Chondrocyte (in vitro differentiated cells): ENCODE data around the gene SSBP1. TPM values are rescaled to one million over a fixed set of nuclear protein-coding genes. Genes with fewer than 3 reads are reported as not detected.

Experiments used
- DNase-seq: peaks from one replicate; pipeline ENCODE4 v3.0.0; 2021; ENCODE audit warnings: mixed read lengths, low spot score
- H3K27ac Mint-ChIP-seq: one replicate; pipeline ENCODE4 v1.8.0; 2021; ENCODE audit warnings: mild to moderate bottlenecking, moderate library complexity, mixed read lengths; ENCODE audit not compliant: unreplicated experiment
- H3K27me3 Mint-ChIP-seq: 2 replicates; pipeline ENCODE4 v1.8.0; 2021; ENCODE audit warnings: low read depth, mixed read lengths
- H3K36me3 Mint-ChIP-seq: 2 replicates; pipeline ENCODE4 v1.8.0; 2021; ENCODE audit warnings: low read depth, mixed read lengths
- H3K4me1 Mint-ChIP-seq: 2 replicates; pipeline ENCODE4 v1.8.0; 2021; ENCODE audit warnings: low read depth, mild to moderate bottlenecking, mixed read lengths
- H3K4me3 Mint-ChIP-seq: one replicate; pipeline ENCODE4 v1.8.0; 2021; ENCODE audit warnings: mild to moderate bottlenecking, moderate library complexity, mixed read lengths; ENCODE audit not compliant: unreplicated experiment
- H3K9me3 Mint-ChIP-seq: 2 replicates; pipeline ENCODE4 v1.8.0; 2021; ENCODE audit warnings: low read depth, mixed read lengths
- total RNA-seq: library from RNA; stranded (reverse); gene quantifications from 3 replicates; pipeline ENCODE4 v1.2.1, GENCODE V29; 2021
- TF ChIP-seq, protein P1 (sequence below): fragments of 200-600 bp; sonication (generic); IDR thresholded peaks from 2 replicates; pipeline ENCODE4 v1.5.0; 2021; ENCODE audit warnings: antibody characterized with exemption, mild to moderate bottlenecking, moderate library complexity

The SSBP1 gene
- total RNA-seq, 1 donor from 2014 or later: 102 TPM

DNA sequence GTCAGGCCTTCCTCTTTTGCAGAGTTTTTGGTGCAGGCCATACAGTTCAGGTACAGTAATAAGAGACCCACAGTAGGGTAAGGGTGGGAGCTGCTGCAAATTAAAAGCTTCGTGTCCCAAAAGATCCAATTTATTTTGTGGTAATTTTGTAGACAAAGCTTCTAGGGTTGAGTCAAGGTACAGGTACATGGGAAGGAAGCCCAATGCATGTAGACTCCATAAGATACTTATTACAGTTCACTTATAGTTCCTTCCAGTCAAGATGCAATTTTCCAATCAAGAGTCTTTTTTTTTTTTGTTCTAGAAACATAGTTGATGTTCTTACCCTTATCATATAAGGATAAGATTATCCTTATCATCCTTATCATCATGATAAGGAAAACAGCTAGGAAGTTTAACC, 38.2 kb downstream of the SSBP1 start, which contains the start of gene TAS2R4:
TAS2R4 (plus strand) TSS at position 301 of the 400 bp plus-strand sequence. CDS start 1,815 bp downstream, outside the sequence.
- Mint-ChIP-seq H3K4me1 (no peaks in the 10 kb centered on the region), H3K4me3 (no peak within 1 kb of the TSS), H3K27ac (no peak within 1 kb of the TSS), H3K36me3 (peaks cover 28% of the 10 kb centered on the region), H3K9me3 (peaks cover 14% of the 10 kb centered on the region), H3K27me3 (no peaks in the 10 kb centered on the region)
- DNase-seq: no peak
- TF ChIP-seq, protein P1, sequence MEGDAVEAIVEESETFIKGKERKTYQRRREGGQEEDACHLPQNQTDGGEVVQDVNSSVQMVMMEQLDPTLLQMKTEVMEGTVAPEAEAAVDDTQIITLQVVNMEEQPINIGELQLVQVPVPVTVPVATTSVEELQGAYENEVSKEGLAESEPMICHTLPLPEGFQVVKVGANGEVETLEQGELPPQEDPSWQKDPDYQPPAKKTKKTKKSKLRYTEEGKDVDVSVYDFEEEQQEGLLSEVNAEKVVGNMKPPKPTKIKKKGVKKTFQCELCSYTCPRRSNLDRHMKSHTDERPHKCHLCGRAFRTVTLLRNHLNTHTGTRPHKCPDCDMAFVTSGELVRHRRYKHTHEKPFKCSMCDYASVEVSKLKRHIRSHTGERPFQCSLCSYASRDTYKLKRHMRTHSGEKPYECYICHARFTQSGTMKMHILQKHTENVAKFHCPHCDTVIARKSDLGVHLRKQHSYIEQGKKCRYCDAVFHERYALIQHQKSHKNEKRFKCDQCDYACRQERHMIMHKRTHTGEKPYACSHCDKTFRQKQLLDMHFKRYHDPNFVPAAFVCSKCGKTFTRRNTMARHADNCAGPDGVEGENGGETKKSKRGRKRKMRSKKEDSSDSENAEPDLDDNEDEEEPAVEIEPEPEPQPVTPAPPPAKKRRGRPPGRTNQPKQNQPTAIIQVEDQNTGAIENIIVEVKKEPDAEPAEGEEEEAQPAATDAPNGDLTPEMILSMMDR: no peak

DNA sequence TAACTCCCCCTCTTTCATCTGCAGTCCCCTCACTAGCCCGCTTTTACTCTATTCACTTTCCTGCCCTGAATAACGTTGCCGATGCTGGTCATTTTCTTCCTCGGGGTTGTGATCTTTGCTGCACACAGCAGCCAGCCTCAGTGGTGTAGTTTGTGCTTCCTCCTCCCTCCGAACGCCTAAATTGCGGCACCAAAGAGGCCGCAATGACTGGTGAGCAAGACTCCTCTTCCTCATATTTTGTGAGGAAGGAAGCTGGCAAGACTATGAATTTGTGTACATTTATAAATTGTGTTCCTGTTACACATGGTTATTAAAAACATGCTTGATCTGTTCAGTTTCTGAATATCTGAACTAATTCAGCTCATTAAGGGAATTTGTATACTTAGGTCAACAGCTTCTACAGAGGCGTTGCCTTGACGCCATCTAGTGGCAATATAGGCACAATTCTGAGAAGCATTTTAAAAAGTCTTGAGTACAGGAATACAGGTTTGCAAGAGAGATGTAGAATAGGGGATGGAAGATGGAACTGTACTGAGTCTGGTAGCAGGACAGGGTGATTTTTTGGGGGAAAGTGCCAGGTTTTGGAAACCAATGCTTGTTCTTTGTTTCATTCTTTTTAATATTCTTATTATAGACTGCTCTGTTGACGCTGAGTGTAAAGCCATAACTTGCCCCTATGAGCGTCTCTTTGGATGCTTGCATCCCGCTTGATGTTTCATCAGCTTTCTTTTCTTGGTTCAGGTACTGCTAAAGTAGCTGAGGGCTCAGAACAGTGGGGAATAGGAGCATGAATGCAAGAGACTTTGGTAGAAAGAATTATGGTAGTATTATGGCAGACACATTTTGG, 47.8 kb downstream of the SSBP1 start:
- DNase-seq: no peak
- Mint-ChIP-seq H3K36me3 (peaks cover 8% of the 10 kb centered on the region), H3K4me3 (no peak overlapping the region), H3K9me3 (no peaks in the 10 kb centered on the region), H3K27me3 (no peaks in the 10 kb centered on the region), H3K4me1 (no peaks in the 10 kb centered on the region), H3K27ac (no peak overlapping the region)
- TF ChIP-seq, protein P1: peak; percentile 87

DNA sequence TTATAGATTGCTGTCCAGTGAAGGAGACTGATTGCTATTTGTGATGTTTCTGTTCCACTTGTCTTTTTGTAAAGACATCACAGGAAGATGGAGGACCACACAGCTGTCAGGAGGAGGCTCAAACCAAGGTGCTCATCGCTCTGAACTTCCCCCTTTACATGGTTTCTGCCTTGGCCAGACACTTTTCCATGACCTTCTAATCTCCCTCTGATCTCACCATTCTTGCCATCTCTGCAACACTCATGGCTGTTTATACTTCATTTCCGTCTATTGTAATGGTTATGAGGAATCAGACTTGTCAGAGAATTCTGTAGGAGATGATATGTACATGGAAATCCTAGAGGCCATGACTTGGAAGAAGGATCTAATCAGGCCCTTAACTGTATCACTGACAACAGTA, 50.1 kb downstream of the SSBP1 start:
- TF ChIP-seq, protein P1: no peak
- H3K27me3 Mint-ChIP-seq: no peaks in the 10 kb centered on the region
- H3K4me1 Mint-ChIP-seq: no peaks in the 10 kb centered on the region
- DNase-seq: no peak
- no peak overlapping the region for H3K27ac Mint-ChIP-seq
- no peak overlapping the region for H3K4me3 Mint-ChIP-seq
- peaks cover 12% of the 10 kb centered on the region for H3K36me3 Mint-ChIP-seq
- no peaks in the 10 kb centered on the region for H3K9me3 Mint-ChIP-seq

DNA sequence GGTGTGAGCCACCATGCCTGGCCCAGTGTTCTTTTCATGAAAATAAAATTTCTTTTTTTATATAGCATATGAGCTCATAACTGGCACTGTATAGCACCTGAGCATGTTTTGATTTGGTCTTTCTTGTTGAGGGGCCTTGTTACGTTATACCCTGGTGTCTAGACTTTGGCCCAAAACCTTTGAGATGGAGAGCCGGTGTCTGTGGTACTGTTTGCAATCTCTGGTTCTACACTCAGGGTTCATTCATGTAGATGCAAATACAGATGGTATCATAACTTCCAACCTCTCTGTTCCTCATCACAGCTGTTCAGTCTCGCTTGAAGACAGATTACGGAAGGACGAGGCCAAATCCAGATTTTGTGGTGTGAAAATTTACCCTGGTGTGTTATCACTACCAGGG, 51.8 kb downstream of the SSBP1 start, which contains the start of gene TAS2R5:
TAS2R5 (plus strand) TSS at position 301 of the 400 bp plus-strand sequence. CDS start 145 bp downstream, outside the sequence.
- TF ChIP-seq, protein P1: no peak

DNA sequence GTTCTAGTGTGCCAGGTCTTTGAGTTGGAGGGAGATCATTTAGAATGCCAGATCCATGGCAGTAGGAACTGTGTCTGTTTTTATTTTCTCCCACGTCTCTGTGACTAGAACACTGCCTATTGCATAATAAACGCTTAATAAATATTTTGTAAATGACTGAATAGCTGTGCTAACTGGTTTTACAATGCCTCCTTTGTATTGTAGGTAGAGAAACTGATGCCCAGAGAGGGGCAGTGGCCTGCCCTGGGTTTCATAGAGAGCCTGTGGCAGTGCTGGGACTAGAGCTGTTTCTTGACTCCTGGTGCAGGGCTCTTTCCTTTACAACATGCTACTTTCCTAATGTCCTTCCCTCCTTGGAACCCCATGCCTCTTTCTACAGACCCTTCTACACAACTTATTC, 54.4 kb downstream of the SSBP1 start:
- peaks cover 12% of the 10 kb centered on the region for H3K36me3 Mint-ChIP-seq
- TF ChIP-seq, protein P1: no peak
- DNase-seq: no peak
- no peak overlapping the region for H3K27ac Mint-ChIP-seq
- H3K27me3 Mint-ChIP-seq: no peaks in the 10 kb centered on the region
- H3K9me3 Mint-ChIP-seq: no peaks in the 10 kb centered on the region
- no peaks in the 10 kb centered on the region for H3K4me1 Mint-ChIP-seq
- no peak overlapping the region for H3K4me3 Mint-ChIP-seq

More for the DNA sequence above, 51.8 kb downstream of the SSBP1 start, which contains the start of gene TAS2R5:
- Mint-ChIP-seq H3K27ac (no peak within 1 kb of the TSS), H3K4me3 (no peak within 1 kb of the TSS), H3K36me3 (peaks cover 12% of the 10 kb centered on the region), H3K4me1 (no peaks in the 10 kb centered on the region), H3K9me3 (no peaks in the 10 kb centered on the region), H3K27me3 (no peaks in the 10 kb centered on the region)
- DNase-seq: no peak

Other genes starting within 250 kb of the SSBP1 start
- 22.1 to 26.6 TPM (median 23.6 TPM) in 3 replicates for gene AGK, start 186.9 kb upstream of the SSBP1 start, total RNA-seq
- gene DENND11, start 36.2 kb upstream of the SSBP1 start, total RNA-seq: 8.0 to 9.2 TPM (median 8.5 TPM) in 3 replicates
- gene WEE2, start 30.0 kb upstream of the SSBP1 start, total RNA-seq: not detected in 3 replicates
- 0.52 to 2.9 TPM in 2 of 3 replicates, not detected in the other for gene TAS2R3, start 25.7 kb downstream of the SSBP1 start, total RNA-seq
- 0.28 to 1.3 TPM (median 0.35 TPM) in 3 replicates for gene TAS2R4, start 38.3 kb downstream of the SSBP1 start, total RNA-seq
- gene TAS2R5, start 51.9 kb downstream of the SSBP1 start, total RNA-seq: 0.62 to 1.5 TPM (median 0.72 TPM) in 3 replicates
- not detected in 3 replicates for gene PRSS37, start 103.1 kb downstream of the SSBP1 start, total RNA-seq
- gene OR9A4, start 178.0 kb downstream of the SSBP1 start, total RNA-seq: not detected in 3 replicates
- gene CLEC5A, start 208.6 kb downstream of the SSBP1 start, total RNA-seq: not detected in 3 replicates
- not detected in 3 replicates for gene TAS2R38, start 235.4 kb downstream of the SSBP1 start, total RNA-seq